ENCODE results near the gene EGLN3. TPM values are rescaled to one million over a fixed set of nuclear protein-coding genes. Genes with fewer than 3 reads are reported as not detected.

EGLN3 gene
- polyA plus RNA-seq, 1 donor from 2014 or later, result not detected

DNA sequence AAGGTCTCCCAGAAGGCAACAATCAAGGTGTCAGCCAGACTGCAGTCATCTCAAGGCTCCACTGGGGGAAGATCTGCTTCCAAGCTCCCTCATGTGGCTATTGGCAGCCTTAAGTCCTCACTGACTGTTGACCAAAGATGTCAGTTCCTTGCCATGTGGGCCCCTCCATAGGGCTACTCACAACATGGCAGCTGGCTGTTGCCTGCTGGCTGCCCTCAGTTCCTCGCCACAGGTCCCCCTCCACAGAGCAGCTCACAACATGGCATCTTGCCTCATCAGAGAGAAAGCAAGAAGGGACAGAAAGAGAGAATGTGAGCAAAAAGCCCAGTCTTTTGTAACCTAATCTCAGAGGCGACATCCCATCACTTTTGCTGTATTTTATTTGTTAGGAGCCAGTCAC is 34.4 kb upstream of the EGLN3 start:
- no peak overlapping the region for H3K4me2 ChIP-seq (ENCODE audit: low read length)
- no peaks in the 10 kb centered on the region for H3K9me3 ChIP-seq (ENCODE audit: low read length)
- no peaks in the 10 kb centered on the region for H3K27me3 ChIP-seq (ENCODE audit: insufficient read depth, low read depth, low read length)
- no peaks in the 10 kb centered on the region for H3K9me2 ChIP-seq (ENCODE audit: insufficient read depth, low read length)
- H3K9ac ChIP-seq (ENCODE audit: low read length), result no peak overlapping the region
- H3K4me3 ChIP-seq (ENCODE audit: low read length), result no peak overlapping the region
- H3K27ac ChIP-seq (ENCODE audit: low read length), result no peak overlapping the region
- no peaks in the 10 kb centered on the region for H3K79me2 ChIP-seq (replicated peaks; ENCODE audit: insufficient read depth, low read length)
- no peaks in the 10 kb centered on the region for H3K36me3 ChIP-seq (ENCODE audit: insufficient read depth, low read length)
- H2AFZ ChIP-seq (ENCODE audit: low read depth, low read length), result no peak overlapping the region
- TF ChIP-seq, protein P1, sequence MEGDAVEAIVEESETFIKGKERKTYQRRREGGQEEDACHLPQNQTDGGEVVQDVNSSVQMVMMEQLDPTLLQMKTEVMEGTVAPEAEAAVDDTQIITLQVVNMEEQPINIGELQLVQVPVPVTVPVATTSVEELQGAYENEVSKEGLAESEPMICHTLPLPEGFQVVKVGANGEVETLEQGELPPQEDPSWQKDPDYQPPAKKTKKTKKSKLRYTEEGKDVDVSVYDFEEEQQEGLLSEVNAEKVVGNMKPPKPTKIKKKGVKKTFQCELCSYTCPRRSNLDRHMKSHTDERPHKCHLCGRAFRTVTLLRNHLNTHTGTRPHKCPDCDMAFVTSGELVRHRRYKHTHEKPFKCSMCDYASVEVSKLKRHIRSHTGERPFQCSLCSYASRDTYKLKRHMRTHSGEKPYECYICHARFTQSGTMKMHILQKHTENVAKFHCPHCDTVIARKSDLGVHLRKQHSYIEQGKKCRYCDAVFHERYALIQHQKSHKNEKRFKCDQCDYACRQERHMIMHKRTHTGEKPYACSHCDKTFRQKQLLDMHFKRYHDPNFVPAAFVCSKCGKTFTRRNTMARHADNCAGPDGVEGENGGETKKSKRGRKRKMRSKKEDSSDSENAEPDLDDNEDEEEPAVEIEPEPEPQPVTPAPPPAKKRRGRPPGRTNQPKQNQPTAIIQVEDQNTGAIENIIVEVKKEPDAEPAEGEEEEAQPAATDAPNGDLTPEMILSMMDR (IDR thresholded peaks at IDR 0.05; ENCODE audit: poor library complexity, severe bottlenecking), result no peak
- TF ChIP-seq, protein P2, sequence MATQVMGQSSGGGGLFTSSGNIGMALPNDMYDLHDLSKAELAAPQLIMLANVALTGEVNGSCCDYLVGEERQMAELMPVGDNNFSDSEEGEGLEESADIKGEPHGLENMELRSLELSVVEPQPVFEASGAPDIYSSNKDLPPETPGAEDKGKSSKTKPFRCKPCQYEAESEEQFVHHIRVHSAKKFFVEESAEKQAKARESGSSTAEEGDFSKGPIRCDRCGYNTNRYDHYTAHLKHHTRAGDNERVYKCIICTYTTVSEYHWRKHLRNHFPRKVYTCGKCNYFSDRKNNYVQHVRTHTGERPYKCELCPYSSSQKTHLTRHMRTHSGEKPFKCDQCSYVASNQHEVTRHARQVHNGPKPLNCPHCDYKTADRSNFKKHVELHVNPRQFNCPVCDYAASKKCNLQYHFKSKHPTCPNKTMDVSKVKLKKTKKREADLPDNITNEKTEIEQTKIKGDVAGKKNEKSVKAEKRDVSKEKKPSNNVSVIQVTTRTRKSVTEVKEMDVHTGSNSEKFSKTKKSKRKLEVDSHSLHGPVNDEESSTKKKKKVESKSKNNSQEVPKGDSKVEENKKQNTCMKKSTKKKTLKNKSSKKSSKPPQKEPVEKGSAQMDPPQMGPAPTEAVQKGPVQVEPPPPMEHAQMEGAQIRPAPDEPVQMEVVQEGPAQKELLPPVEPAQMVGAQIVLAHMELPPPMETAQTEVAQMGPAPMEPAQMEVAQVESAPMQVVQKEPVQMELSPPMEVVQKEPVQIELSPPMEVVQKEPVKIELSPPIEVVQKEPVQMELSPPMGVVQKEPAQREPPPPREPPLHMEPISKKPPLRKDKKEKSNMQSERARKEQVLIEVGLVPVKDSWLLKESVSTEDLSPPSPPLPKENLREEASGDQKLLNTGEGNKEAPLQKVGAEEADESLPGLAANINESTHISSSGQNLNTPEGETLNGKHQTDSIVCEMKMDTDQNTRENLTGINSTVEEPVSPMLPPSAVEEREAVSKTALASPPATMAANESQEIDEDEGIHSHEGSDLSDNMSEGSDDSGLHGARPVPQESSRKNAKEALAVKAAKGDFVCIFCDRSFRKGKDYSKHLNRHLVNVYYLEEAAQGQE (IDR thresholded peaks at IDR 0.05; ENCODE audit: borderline replicate concordance), result no peak
- TF ChIP-seq RAD21 (conservative IDR thresholded peaks at IDR 0.05) (no peak), EP300 (conservative IDR thresholded peaks at IDR 0.05; ENCODE audit: poor library complexity, severe bottlenecking) (no peak), TAF1 (IDR thresholded peaks at IDR 0.05; ENCODE audit: low read depth) (no peak), EZH2 (IDR thresholded peaks at IDR 0.05; ENCODE audit: borderline replicate concordance, insufficient read depth, low read length, poor library complexity, severe bottlenecking) (no peak)
- H3F3A ChIP-seq (ENCODE audit: insufficient read depth, low read length, poor library complexity, severe bottlenecking), result no peaks in the 10 kb centered on the region
- H4K20me1 ChIP-seq (ENCODE audit: insufficient read depth), result no peaks in the 10 kb centered on the region

DNA sequence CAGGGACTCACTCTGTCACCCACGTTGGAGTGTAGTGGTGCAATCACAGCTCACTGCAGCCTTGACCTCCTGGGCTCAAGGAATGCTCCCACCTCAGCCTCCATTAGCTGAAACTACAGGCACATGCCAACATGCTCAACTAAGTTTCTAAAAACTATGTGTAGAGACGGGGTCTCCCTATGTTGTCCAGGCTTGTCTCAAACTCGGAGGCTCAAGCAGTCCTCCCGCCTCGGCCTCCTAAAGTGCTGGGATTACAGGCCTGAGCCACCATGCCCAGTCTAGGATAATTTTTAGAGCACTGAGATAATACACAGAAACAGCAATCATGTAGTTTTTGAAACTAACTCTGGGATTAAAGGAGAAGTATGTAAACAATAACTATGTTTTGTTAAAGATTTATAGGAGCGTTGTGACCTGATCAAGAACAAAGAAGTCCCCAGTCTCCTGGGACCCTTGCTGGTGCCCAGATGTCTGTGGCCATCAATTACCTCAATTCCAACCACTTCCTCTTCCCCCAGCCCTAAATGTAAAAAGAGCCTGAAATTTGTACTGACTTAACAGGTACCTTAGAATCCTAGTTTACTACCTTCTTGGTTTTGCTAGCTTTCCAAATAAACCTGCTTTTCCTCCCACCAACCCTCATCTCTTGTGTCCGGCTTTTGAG is 28.9 kb upstream of the EGLN3 start:
- no peak overlapping the region for H2AFZ ChIP-seq (ENCODE audit: low read depth, low read length)
- TF ChIP-seq SMC3 (conservative IDR thresholded peaks at IDR 0.05; ENCODE audit: poor library complexity), result no peak
- no peak for TF ChIP-seq POLR2AphosphoS5 (IDR thresholded peaks at IDR 0.05)
- TF ChIP-seq EZH2 (IDR thresholded peaks at IDR 0.05; ENCODE audit: borderline replicate concordance, insufficient read depth, low read length, poor library complexity, severe bottlenecking), result no peak
- no peak for TF ChIP-seq RAD21 (conservative IDR thresholded peaks at IDR 0.05)
- TF ChIP-seq EP300 (conservative IDR thresholded peaks at IDR 0.05; ENCODE audit: poor library complexity, severe bottlenecking), result no peak
- TF ChIP-seq, protein P2 (IDR thresholded peaks at IDR 0.05; ENCODE audit: borderline replicate concordance), result no peak
- TF ChIP-seq TAF1 (IDR thresholded peaks at IDR 0.05; ENCODE audit: low read depth), result no peak
- TF ChIP-seq, protein P1 (IDR thresholded peaks at IDR 0.05; ENCODE audit: poor library complexity, severe bottlenecking), result no peak
- TF ChIP-seq MXI1 (conservative IDR thresholded peaks at IDR 0.05; ENCODE audit: poor library complexity, severe bottlenecking), result no peak
- no peaks in the 10 kb centered on the region for H3K9me3 ChIP-seq (ENCODE audit: low read length)
- no peaks in the 10 kb centered on the region for H3K79me2 ChIP-seq (replicated peaks; ENCODE audit: insufficient read depth, low read length)
- H3K27ac ChIP-seq (ENCODE audit: low read length), result no peak overlapping the region
- H4K20me1 ChIP-seq (ENCODE audit: insufficient read depth), result no peaks in the 10 kb centered on the region
- H3K4me2 ChIP-seq (ENCODE audit: low read length), result no peak overlapping the region
- no peaks in the 10 kb centered on the region for H3K36me3 ChIP-seq (ENCODE audit: insufficient read depth, low read length)
- H3K4me3 ChIP-seq (ENCODE audit: low read length), result no peak overlapping the region
- H3K9ac ChIP-seq (ENCODE audit: low read length), result no peak overlapping the region
- H3K9me2 ChIP-seq (ENCODE audit: insufficient read depth, low read length), result no peaks in the 10 kb centered on the region
- no peaks in the 10 kb centered on the region for H3K27me3 ChIP-seq (ENCODE audit: insufficient read depth, low read depth, low read length)
- H3F3A ChIP-seq (ENCODE audit: insufficient read depth, low read length, poor library complexity, severe bottlenecking), result no peaks in the 10 kb centered on the region

All from neural cell (in vitro differentiated cells).